ENCODE data around the gene LONP2.

GRCh38 chr16:48347980-48348379 lies 103.9 kb downstream of the LONP2 start:
- TF ChIP-seq POLR2A (IDR thresholded peaks at IDR 0.05) (no peak), CTCF (IDR thresholded peaks at IDR 0.05) (no peak)
